Germinal center (tissue), 1 donor: ENCODE data around the gene CTSD.
"Not testable (repeated sequence)": the region's sequence is repeated elsewhere in the genome, so short reads cannot be mapped to it uniquely, and the experiment has no call there.

Source experiments
- DNase-seq: peaks from one replicate; pipeline ENCODE4 v3.0.0; 2012; ENCODE audit warnings: mixed read lengths, low spot score

CTSD gene

GRCh38 chr11:1763796-1764661, at the start of gene CTSD:
Gene CTSD, minus strand, starts transcription at chr11:1763927. Its CDS starts 68 bp downstream, at chr11:1763859.
- DNase-seq, result peak; percentile 97

GRCh38 chr11:1813356-1813755, 49.6 kb upstream of the CTSD start:
- DNase-seq, result not testable (repeated sequence)

- no peak for DNase-seq
These were observed 49.1 kb upstream of the CTSD start for GRCh38 chr11:1812801-1813200.

- no peak for DNase-seq
These were observed 48.5 kb upstream of the CTSD start for GRCh38 chr11:1812274-1812673.

GRCh38 chr11:1810761-1811160, 47.0 kb upstream of the CTSD start:
- no peak for DNase-seq

- DNase-seq, result no peak
These were observed 43.7 kb upstream of the CTSD start for GRCh38 chr11:1807264-1807995.

- DNase-seq, result no peak
These were observed 41.8 kb upstream of the CTSD start for GRCh38 chr11:1805525-1805924.

- DNase-seq, result not testable (repeated sequence)
These were observed 40.2 kb upstream of the CTSD start for GRCh38 chr11:1803835-1804519.

- no peak for DNase-seq
These were observed 39.5 kb upstream of the CTSD start for GRCh38 chr11:1803246-1803645.

- no peak for DNase-seq
These were observed 33.8 kb upstream of the CTSD start for GRCh38 chr11:1797391-1798125.

GRCh38 chr11:1796413-1797011, 32.8 kb upstream of the CTSD start:
- no peak for DNase-seq

GRCh38 chr11:1793081-1793480, 29.4 kb upstream of the CTSD start:
- DNase-seq, result no peak

- no peak for DNase-seq
These were observed 28.7 kb upstream of the CTSD start for GRCh38 chr11:1792461-1792860.

- DNase-seq, result no peak
These were observed 28.2 kb upstream of the CTSD start for GRCh38 chr11:1791912-1792311.

GRCh38 chr11:1786466-1786865, 22.7 kb upstream of the CTSD start:
- DNase-seq, result no peak

GRCh38 chr11:1785749-1786413, 22.2 kb upstream of the CTSD start:
- no peak for DNase-seq

GRCh38 chr11:1784761-1785650, 21.3 kb upstream of the CTSD start:
- no peak for DNase-seq

GRCh38 chr11:1783725-1784529, 20.2 kb upstream of the CTSD start:
- DNase-seq, result no peak
